HG03571 (cell line): ENCODE results near the gene CETP.
A peak's percentile ranks its signal among the peaks of the same experiment; 100 is the strongest.
"Not testable (repeated sequence)": the region's sequence is repeated elsewhere in the genome, so short reads cannot be mapped to it uniquely, and the experiment has no call there.

Source experiments
- ATAC-seq: cut with Tn5 transposase; IDR thresholded peaks from one replicate; pipeline ENCODE4 v1.9.1; 2021; ENCODE audit not compliant: unreplicated experiment

The CETP gene

GRCh38 chr16:56933828-56934598 is 27.7 kb upstream of the CETP start:
- ATAC-seq = no peak

GRCh38 chr16:56934599-56935145 is 27.1 kb upstream of the CETP start:
- ATAC-seq = not testable (repeated sequence)

- no peak for ATAC-seq
Measured at GRCh38 chr16:56935201-56935600, 26.5 kb upstream of the CETP start.

GRCh38 chr16:56936491-56936890 is 25.3 kb upstream of the CETP start:
- ATAC-seq = no peak

GRCh38 chr16:56936950-56937349 is 24.8 kb upstream of the CETP start:
- ATAC-seq = no peak

- ATAC-seq = no peak
Measured at GRCh38 chr16:56938664-56939513, 22.9 kb upstream of the CETP start.

- ATAC-seq = no peak
Measured at GRCh38 chr16:56939801-56940200, 21.9 kb upstream of the CETP start.

- no peak for ATAC-seq
Measured at GRCh38 chr16:56941092-56941491, 20.7 kb upstream of the CETP start.

GRCh38 chr16:56941856-56942331 is 19.9 kb upstream of the CETP start:
- ATAC-seq = no peak

- no peak for ATAC-seq
Measured at GRCh38 chr16:56943761-56944375, 17.9 kb upstream of the CETP start.

- no peak for ATAC-seq
Measured at GRCh38 chr16:56944954-56945839, 16.6 kb upstream of the CETP start.

GRCh38 chr16:56945847-56946527 is 15.8 kb upstream of the CETP start:
- no peak for ATAC-seq

GRCh38 chr16:56946767-56947603 is 14.8 kb upstream of the CETP start:
- no peak for ATAC-seq

- ATAC-seq = no peak
Measured at GRCh38 chr16:56947604-56947995, 14.2 kb upstream of the CETP start.

GRCh38 chr16:56948234-56948633 is 13.5 kb upstream of the CETP start:
- no peak for ATAC-seq

- ATAC-seq = no peak
Measured at GRCh38 chr16:56950051-56950450, 11.7 kb upstream of the CETP start.

GRCh38 chr16:56950455-56950854 is 11.3 kb upstream of the CETP start:
- ATAC-seq = no peak

GRCh38 chr16:56950881-56951771 is 10.6 kb upstream of the CETP start:
- ATAC-seq = peak; percentile 46
